Stimulated activated CD8-positive, alpha-beta memory T cell treated with anti-CD3 and anti-CD28 coated beads, Interleukin-7, amount 100 ng/mL, for 48 hours (primary cell): ENCODE results near the gene HNRNPAB.

Source experiments
- DNase-seq, 2 donors: peaks; one replicate each; pipeline ENCODE4 v3.0.0-alpha.2; 2020; ENCODE audit warnings: low read depth in 1 of 2; ENCODE audit errors: extremely low read depth in 1 of 2

HNRNPAB gene

DNA sequence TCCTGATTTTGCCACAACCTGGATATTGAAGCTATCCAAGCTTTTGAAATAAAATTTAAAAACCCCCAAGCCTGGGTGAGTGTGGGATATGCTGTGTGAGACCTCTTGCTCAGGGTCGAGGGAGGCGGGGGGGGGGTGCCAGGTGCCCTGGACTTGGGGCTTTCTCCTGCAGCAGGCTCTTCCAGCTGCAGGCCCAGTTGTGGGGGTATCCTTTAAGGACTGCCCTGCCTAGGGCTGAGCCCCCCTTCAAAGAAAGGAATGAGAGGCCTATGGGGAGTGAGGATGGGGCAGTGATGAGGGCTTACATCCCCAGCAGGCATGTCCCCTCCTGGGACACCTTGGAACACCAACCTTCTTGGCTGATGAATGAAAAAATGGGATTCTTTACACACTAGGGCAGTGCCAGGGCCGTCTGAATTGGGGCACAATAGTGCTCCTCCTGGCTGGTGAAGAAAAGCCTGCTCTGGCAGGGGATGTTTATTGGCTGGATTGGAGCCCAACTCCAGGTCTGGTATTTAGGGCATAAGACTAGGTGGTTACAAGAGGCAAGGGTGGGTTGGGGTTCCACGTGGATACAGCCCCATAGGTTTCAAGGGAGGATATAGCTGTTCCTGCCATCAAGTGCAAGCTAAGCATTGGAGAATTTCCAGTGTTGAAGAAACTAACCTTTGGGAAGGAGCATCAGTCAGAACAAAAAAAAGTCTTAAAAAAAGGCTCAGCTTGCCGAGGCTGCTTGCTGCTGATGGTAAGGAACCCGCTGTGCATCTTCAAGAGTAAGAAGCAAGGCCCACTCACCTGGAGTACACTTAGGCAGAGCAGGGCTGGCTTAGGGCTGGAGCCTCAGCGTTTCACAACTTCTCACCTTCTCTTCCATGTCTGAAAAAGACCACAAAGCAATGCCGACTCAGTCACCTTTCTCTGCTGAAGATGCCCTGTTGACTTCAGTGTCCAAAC lies 7.0 kb downstream of the HNRNPAB start:
- DNase-seq: no peak

- no peak for DNase-seq
Observed at GRCh38 chr5:178212241-178213002, 8.1 kb downstream of the HNRNPAB start.

DNA sequence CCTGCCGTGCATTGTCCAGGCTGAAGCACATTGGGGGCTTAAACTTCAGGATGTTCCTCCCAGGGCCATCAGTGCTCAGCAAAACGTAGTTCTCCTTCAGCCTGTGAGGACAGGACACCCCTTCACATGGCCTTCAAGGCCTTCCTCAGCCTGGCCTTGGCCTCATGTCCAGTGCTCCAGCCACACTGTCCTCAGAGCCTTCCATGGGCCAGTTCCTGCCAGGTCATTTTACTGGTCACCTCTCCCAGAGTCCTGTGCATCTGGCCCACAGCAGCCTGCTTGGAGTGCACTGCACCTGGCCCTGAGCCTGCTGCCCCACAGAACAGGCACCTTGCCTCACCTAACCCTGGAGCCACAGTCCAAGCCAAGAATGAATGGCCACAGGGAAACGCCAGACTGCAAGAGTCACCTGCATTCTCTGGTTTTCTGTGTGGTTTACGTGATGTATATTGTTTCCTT lies 8.7 kb downstream of the HNRNPAB start:
- DNase-seq: no peak

DNA sequence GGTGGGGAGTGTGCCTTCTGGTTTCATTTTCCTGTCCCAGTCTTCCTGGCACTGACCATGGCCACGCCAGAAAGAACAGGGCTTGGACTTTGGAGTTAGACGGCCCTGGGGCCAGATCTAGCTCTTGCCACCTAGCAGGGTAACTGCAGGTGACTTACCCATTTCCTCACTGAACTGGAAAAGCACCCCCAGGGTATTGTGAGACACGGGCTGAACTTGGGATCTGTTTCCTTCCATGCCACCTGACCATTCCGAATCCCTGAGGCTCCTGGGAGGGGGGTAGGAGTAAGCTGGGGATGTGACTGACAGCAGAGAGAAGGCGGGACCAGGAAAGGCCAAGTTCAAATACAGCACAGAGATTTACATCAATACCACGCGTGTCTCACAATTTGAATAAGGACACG lies 9.4 kb downstream of the HNRNPAB start:
- DNase-seq: no peak

GRCh38 chr5:178214160-178214803 lies 9.9 kb downstream of the HNRNPAB start:
- no peak for DNase-seq

GRCh38 chr5:178215280-178216002 lies 11.1 kb downstream of the HNRNPAB start:
- no peak for DNase-seq

- no peak for DNase-seq
Observed at GRCh38 chr5:178216088-178216534, 11.8 kb downstream of the HNRNPAB start.

DNA sequence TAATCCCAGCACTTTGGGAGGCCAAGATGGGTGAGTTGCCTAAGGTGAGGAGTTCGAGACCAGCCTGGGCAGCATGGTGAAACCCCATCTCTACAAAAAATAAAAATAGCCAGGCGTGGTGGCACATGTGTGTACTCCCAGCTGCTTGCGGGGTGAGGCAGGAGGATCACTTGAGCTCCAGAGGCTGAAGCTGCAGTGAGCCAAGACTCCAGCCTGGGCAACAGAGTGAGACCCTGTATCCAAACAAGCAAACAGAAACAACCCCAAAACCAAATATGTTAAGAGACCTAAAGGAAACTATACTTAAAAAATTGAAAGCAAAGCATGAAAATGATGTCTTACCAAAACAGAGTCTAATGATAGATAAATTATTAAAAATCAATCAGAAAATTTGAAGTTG lies 12.4 kb downstream of the HNRNPAB start:
- no peak for DNase-seq

DNA sequence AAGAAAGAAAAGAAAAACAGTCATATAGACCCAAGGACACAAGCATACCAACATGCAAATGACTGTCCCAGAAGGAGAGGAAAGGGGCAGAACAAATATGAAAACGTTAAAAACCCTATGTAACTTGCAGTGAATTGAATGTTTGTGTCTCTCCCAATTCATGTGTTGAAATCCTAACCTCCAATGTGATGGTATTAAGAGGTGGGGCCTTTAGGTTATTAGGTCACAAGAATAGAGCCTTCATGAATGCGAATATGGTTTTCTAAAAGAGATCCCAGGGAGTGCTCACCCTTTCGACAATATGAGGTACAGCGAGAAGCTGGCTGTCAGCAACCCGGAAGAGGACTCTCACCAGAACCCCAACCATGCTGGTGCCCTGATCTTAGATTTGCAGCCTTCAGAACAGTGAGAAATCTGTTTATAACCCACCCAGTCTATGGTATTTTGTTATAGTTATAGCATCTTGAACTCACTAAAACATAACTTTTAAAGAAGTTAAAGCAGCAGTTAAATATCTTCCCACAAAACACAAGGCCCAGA lies 14.0 kb downstream of the HNRNPAB start:
- DNase-seq: no peak

DNA sequence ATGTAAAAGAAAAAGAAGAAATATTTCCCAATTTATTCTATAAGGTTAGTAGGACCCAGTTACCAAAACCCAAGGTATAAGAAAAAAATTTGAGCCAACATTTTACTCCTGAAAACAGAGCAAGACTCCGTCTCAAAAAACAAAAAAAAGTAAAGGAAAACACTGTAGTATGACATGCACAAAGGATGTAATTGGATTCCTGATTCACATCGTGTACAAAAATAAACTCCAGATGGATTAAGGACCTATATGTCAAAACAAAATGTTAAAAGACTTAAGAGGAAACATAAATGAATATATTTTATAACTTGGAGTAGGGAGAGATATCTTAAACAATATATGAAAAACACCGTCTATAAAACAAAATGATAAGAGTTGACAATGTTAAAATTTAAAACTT lies 14.5 kb downstream of the HNRNPAB start:
- DNase-seq: no peak

GRCh38 chr5:178221282-178221681 lies 16.9 kb downstream of the HNRNPAB start:
- no peak for DNase-seq

DNA sequence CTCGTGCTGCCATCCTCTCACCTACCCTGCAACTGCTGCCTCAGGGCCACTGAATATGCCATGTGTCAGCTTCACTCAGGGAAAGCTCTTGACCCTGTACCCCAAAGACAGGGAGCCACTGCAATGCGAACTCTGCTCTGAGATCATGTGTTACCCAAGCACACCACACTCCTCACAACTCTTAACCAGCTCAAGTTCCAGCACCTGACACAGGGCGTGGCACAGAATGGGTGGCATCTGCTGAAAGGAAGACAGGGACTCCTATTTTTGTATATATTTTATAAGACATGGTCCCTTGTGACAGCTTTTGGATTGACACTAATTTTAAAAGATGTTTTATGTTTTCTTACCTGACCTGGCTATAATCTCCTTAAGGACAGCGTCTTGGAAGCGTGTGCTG lies 17.5 kb downstream of the HNRNPAB start:
- DNase-seq: no peak

- no peak for DNase-seq
Observed at GRCh38 chr5:178222292-178222691, 18.0 kb downstream of the HNRNPAB start.

DNA sequence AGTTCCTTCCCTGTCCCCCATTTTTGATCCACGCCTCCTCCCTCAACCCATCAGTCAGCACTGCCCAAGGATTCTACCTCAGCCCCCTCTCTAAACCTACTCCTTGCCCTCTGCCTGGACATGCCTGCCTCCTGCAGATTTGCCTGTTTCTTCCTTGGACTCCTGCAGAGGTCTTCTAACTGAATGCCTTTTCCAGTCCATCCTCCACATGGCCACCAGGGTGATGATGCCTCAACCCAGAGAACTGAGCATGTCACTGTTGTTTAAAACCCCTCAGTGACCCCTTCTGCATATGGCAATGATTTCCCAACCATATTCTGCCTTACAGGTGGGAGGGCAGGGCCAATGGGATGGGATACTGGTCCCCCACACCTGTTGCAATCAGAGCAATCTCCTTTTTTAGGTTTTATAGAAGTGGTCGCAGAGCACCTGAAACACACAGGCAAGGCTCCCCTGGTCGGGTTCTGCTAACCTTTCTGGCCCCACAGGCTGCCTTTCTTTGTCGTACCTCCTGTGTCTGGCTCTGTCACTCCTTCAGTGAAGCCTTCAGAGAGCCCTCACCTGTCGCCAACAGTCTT lies 19.0 kb downstream of the HNRNPAB start:
- DNase-seq: no peak

DNA sequence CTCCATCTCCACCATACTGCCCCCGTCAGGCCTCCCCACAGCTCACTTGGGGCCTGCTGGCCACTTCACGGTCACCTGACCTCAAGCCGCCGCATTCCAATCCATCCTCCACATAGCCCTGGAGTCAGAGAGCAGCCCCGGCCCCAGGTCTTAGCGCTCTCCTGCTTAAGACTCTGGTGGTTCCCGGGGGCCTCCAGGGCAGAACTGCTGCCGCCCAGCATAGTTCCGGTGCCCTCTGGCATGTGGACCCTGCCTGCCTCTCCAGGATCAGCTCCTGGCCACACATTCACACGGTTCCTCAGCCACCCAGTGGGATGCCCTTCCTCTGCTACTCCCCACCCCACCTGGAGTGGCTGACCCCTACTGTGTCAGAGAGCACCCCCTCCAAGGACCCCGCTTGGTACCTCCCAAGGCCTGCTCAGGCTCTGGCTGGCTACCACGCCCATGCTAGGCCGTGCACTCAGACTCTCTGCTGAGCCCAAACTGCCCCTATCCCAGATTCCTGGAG lies 19.5 kb downstream of the HNRNPAB start:
- no peak for DNase-seq

DNA sequence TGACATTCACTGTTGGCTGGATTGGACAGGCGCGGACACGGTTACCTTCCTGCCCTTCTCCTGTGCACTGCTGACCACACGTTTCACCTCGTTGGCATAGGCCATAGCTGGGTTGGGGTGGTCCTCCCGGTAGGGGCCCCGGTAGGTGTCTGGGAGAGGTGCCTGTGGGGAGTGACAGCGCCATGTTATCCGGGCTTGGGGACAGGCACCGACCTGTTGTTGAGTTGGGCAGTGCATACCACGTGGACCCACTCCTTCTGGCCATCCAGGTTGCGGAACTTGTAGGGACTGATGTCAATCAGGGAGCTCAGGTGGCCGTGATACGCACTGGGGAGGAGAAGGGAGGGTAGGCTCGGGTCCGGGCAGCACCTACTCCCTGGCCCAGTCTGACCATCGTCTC lies 20.1 kb downstream of the HNRNPAB start:
- no peak for DNase-seq

DNA sequence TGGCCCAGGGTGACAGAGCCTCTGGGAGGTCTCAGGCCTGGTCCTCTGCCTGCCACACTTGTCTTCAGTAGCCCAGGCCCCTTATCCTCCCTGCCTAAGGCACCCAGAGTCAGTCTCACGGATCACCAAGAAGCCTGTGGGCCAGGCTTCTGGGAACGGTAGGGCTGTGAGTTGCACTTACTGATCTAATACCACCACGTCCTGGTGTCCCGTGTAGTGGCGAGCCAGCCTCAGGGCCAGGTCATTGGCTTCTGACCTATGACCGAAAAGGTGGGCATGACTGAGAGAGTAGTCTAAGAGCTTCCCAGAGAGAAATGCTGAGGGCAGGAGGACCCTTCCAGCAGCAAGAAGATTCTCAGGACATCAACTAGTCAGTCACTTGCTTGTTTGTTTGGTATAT lies 20.8 kb downstream of the HNRNPAB start:
- no peak for DNase-seq

- DNase-seq: no peak
Observed at GRCh38 chr5:178227138-178227659, 22.9 kb downstream of the HNRNPAB start.

GRCh38 chr5:178227929-178228328 lies 23.6 kb downstream of the HNRNPAB start:
- DNase-seq: no peak

DNA sequence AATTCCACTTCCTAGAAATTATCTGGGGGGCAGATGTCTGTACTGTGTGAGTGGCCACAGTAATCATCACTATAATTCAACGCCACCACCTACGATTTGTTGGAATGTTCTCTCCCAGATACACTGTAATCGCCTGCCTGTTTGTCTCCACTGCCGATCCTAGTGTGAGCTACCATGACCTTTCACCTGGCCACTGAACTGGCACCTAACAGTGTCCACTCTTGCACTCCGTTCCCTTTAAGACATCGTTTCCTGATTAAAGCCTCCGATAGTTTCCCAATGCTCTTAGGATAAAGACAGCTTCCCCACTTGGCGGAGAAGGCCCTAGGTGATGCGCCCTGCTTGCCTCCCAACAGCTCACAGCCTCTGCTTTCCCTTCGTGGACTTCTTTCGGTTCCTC lies 24.3 kb downstream of the HNRNPAB start:
- no peak for DNase-seq
